Activated B cell treated with CpG ODN at 0.5 μM for 24 hours (primary cell): ENCODE results near the gene GNAO1. TPM values are rescaled to one million over a fixed set of nuclear protein-coding genes. Genes with fewer than 3 reads are reported as not detected.

Experiments
- ATAC-seq: fragments of 200-7000 bp; cut with Tn5 transposase; one replicate; pipeline ENCODE4 v1.10.0; 2021; ENCODE audit warnings: low read depth, mild to moderate bottlenecking, moderate library complexity
- CTCF ChIA-PET: fragments of 350-600 bp; sonication (Branson Sonifier 250); formaldehyde crosslinking; loops from one replicate; lab custom pipeline; 2021; ENCODE audit warnings: antibody characterized with exemption; lab: Charles Lee
- POLR2A ChIA-PET: fragments of 350-600 bp; sonication (Branson Sonifier 250); formaldehyde crosslinking; loops from one replicate; lab custom pipeline; 2021; ENCODE audit warnings: antibody characterized with exemption; lab: Charles Lee
- DNase-seq: peaks from one replicate; pipeline ENCODE4 v3.0.0; 2022
- H3K27ac Mint-ChIP-seq: one replicate; pipeline ENCODE4 v1.8.0; 2020; ENCODE audit warnings: mixed read lengths
- H3K27me3 Mint-ChIP-seq: one replicate; pipeline ENCODE4 v1.8.0; 2021; ENCODE audit warnings: mixed read lengths
- H3K36me3 Mint-ChIP-seq: one replicate; pipeline ENCODE4 v1.8.0; 2021; ENCODE audit warnings: low read depth, mixed read lengths
- H3K4me1 Mint-ChIP-seq: one replicate; pipeline ENCODE4 v1.8.0; 2021; ENCODE audit warnings: mixed read lengths
- H3K4me3 Mint-ChIP-seq: one replicate; pipeline ENCODE4 v1.8.0; 2020; ENCODE audit warnings: mild to moderate bottlenecking, mixed read lengths
- H3K9me3 Mint-ChIP-seq: one replicate; pipeline ENCODE4 v1.8.0; 2020; ENCODE audit warnings: mixed read lengths
- intact Hi-C: fragments of 100-400 bp; cut with micrococcal nuclease; formaldehyde crosslinking; loops from one replicate; pipeline ENCODE4 v1.15.1; 2024
- total RNA-seq: library from RNA; stranded (reverse); gene quantifications from 2 replicates; pipeline ENCODE4 v1.2.3, GENCODE V29; 2022
- TF ChIP-seq, protein P1 (sequence below): fragments of 200-600 bp; IDR thresholded peaks from one replicate; pipeline ENCODE4 v1.8.0; 2022; ENCODE audit warnings: antibody characterized with exemption, mild to moderate bottlenecking

GNAO1 gene
- total RNA-seq, 1 donor from 2014 or later, result 0.53 TPM

DNA sequence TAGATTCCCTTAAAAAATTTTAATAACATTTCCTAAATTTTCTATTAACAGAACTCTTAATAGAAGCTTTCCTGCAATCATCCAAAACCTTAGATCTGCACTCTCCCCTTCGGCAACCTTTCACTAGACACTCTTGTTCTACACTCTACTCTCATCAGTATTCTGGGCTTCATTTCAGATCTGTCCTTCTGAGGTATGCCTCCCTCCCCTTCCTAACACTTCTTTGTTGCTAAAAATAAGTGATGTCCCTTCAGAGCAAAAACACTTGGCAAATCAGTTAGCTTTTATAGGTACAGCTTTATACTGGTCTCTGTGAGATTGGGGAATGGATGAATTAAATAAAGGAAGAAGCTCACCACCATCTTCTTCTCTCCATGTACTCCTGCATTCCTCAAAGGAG is 28.2 kb upstream of the GNAO1 start:
- intact Hi-C loops, result no loop called here
- no peak for ATAC-seq
- CTCF ChIA-PET, result no interaction called here
- Mint-ChIP-seq H3K4me3 (no peak overlapping the region), H3K27ac (no peak overlapping the region), H3K27me3 (peaks cover 7% of the 10 kb centered on the region), H3K9me3 (no peaks in the 10 kb centered on the region), H3K36me3 (no peaks in the 10 kb centered on the region), H3K4me1 (no peaks in the 10 kb centered on the region)
- POLR2A ChIA-PET, result no interaction called here
- TF ChIP-seq, protein P1, sequence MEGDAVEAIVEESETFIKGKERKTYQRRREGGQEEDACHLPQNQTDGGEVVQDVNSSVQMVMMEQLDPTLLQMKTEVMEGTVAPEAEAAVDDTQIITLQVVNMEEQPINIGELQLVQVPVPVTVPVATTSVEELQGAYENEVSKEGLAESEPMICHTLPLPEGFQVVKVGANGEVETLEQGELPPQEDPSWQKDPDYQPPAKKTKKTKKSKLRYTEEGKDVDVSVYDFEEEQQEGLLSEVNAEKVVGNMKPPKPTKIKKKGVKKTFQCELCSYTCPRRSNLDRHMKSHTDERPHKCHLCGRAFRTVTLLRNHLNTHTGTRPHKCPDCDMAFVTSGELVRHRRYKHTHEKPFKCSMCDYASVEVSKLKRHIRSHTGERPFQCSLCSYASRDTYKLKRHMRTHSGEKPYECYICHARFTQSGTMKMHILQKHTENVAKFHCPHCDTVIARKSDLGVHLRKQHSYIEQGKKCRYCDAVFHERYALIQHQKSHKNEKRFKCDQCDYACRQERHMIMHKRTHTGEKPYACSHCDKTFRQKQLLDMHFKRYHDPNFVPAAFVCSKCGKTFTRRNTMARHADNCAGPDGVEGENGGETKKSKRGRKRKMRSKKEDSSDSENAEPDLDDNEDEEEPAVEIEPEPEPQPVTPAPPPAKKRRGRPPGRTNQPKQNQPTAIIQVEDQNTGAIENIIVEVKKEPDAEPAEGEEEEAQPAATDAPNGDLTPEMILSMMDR, result no peak
- no peak for DNase-seq

DNA sequence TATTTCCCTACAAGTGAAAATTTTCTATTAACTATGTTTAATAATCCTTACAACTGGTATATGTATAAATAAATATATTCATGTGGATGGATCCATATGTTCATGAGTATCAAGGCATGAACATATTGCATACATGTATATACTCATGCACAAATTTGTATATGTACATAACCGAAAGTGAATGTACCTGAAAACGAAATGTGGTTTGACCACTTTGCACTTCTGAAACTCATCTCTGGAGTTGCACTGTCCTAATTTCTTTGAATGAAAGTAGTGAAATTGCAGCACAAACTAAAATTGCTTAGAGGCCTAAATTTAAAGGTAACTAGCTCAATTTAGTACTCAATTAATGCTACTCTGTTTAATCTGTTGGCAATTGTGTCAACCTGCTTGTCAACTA is 27.4 kb upstream of the GNAO1 start:
- H3K9me3 Mint-ChIP-seq, result no peaks in the 10 kb centered on the region
- no peak overlapping the region for H3K27ac Mint-ChIP-seq
- no peaks in the 10 kb centered on the region for H3K4me1 Mint-ChIP-seq
- H3K4me3 Mint-ChIP-seq, result no peak overlapping the region
- CTCF ChIA-PET, result no interaction called here
- no peaks in the 10 kb centered on the region for H3K36me3 Mint-ChIP-seq
- no peak for ATAC-seq
- POLR2A ChIA-PET, result no interaction called here
- no peak for DNase-seq
- H3K27me3 Mint-ChIP-seq, result peaks cover 8% of the 10 kb centered on the region
- intact Hi-C loops, result no loop called here
- TF ChIP-seq, protein P1, result no peak

DNA sequence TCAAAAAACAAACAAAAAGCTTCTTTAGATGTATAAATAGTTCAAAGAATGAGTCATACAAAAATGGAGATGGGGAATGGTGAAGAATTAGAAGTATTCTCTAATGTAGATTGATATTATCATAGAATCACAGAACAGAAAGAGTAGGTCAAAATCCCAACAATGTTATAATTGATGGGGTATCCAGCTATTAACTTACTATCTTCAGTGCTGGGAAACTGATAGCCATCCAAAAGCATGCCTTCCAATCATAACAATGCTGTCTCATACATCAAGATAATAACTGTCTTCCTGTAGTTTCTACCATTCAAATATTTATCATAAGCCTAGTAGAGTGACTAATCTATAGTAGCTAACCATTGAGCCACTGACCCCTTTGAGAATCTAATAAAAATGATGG is 26.7 kb upstream of the GNAO1 start:
- peaks cover 8% of the 10 kb centered on the region for H3K27me3 Mint-ChIP-seq
- ChIA-PET POLR2A (no interaction called here), CTCF (no interaction called here)
- H3K4me3 Mint-ChIP-seq, result no peak overlapping the region
- ATAC-seq (no peak), DNase-seq (no peak)
- TF ChIP-seq, protein P1, result no peak
- no peaks in the 10 kb centered on the region for H3K9me3 Mint-ChIP-seq
- no peaks in the 10 kb centered on the region for H3K4me1 Mint-ChIP-seq
- no peak overlapping the region for H3K27ac Mint-ChIP-seq
- no peaks in the 10 kb centered on the region for H3K36me3 Mint-ChIP-seq
- intact Hi-C loops, result no loop called here

DNA sequence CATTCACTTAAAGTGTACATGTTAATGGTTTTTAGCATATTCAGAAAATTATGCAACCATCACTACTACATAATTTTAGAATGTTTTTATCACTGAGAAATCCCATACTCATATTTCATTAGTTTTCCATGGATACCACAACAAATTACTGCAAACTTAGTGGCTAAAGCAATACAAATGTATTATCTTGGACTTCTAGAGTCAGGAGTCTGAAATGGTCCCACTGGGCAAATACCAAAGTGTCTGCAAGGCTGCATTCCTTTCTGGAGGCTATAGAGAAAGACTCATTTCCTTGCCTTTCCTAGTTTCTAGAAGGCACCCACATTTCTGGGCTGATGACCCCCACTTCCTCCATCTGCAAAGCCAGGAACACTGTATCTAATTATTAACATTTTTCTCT is 16.9 kb upstream of the GNAO1 start:
- no peak for ATAC-seq
- Mint-ChIP-seq H3K36me3 (no peaks in the 10 kb centered on the region), H3K9me3 (peaks cover 18% of the 10 kb centered on the region), H3K27ac (no peak overlapping the region), H3K4me1 (no peaks in the 10 kb centered on the region), H3K4me3 (no peak overlapping the region), H3K27me3 (peaks cover 11% of the 10 kb centered on the region)
- POLR2A ChIA-PET, result no interaction called here
- intact Hi-C loops, result no loop called here
- TF ChIP-seq, protein P1, result no peak
- CTCF ChIA-PET, result no interaction called here
- no peak for DNase-seq

DNA sequence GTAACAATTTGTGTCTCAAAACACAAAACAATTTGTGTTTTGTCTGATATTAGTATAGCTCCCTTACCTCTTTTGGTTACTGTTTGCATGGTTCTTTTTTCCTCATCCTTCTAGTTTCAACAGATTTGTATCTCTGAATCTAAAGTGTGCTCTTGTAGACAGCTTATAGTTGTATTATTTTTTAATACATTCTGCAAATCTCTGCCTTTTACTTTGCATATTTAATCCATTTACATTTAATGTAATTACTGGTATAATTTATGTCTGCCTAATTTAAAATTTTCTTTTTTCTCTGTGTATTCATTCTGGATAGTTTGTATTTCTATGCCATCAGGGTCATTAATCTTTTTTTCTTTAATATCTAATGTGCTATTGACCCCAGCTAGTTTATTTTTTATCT is 9.9 kb upstream of the GNAO1 start:
- H3K36me3 Mint-ChIP-seq, result no peaks in the 10 kb centered on the region
- ChIA-PET POLR2A (no interaction called here), CTCF (no interaction called here)
- DNase-seq (no peak), ATAC-seq (no peak)
- peaks cover 2% of the 10 kb centered on the region for H3K4me1 Mint-ChIP-seq
- H3K27ac Mint-ChIP-seq, result no peak overlapping the region
- H3K9me3 Mint-ChIP-seq, result peaks cover 9% of the 10 kb centered on the region
- H3K27me3 Mint-ChIP-seq, result peaks cover 8% of the 10 kb centered on the region
- H3K4me3 Mint-ChIP-seq, result no peak overlapping the region
- intact Hi-C loops, result no loop called here
- TF ChIP-seq, protein P1, result no peak
